MM.1S (cell line): Measurements from ENCODE around the gene ACOD1.

Experiments
- DNase-seq: peaks from one replicate; pipeline ENCODE4 v3.0.0-alpha.2; 2015
- H2AFZ ChIP-seq: fragments of 300-600 bp; sonication (generic); 2 replicates; pipeline ENCODE4 v1.6.0; 2016; ENCODE audit warnings: antibody characterized with exemption, low read length
- H3F3A ChIP-seq: fragments of 300-600 bp; sonication (generic); 2 replicates; pipeline ENCODE4 v1.6.1; 2016; ENCODE audit warnings: mild to moderate bottlenecking, antibody characterized with exemption, low read length, moderate library complexity, mixed read lengths; ENCODE audit not compliant: insufficient read depth
- H3K27ac ChIP-seq: fragments of 300-600 bp; sonication (generic); 2 replicates; pipeline ENCODE4 v1.5.1; 2016; ENCODE audit warnings: mild to moderate bottlenecking, low read length
- H3K27me3 ChIP-seq: fragments of 300-600 bp; sonication (generic); replicated peaks from 2 replicates; pipeline ENCODE4 v1.6.0; 2016; ENCODE audit warnings: low read length; ENCODE audit not compliant: insufficient read depth
- H3K36me3 ChIP-seq: fragments of 300-600 bp; sonication (generic); replicated peaks from 2 replicates; pipeline ENCODE4 v1.6.1; 2016; ENCODE audit warnings: mild to moderate bottlenecking, low read length, mixed read lengths; ENCODE audit not compliant: insufficient read depth
- H3K4me1 ChIP-seq: fragments of 300-600 bp; sonication (generic); 2 replicates; pipeline ENCODE4 v1.6.1; 2016; ENCODE audit warnings: low read length, mixed read lengths
- H3K4me2 ChIP-seq: fragments of 300-600 bp; sonication (generic); 2 replicates; pipeline ENCODE4 v1.6.0; 2016; ENCODE audit warnings: low read depth, low read length
- H3K4me3 ChIP-seq: fragments of 300-600 bp; sonication (generic); 2 replicates; pipeline ENCODE4 v1.5.1; 2016; ENCODE audit warnings: low read length, mixed read lengths
- H3K79me2 ChIP-seq: fragments of 300-600 bp; sonication (generic); 2 replicates; pipeline ENCODE4 v1.6.1; 2016; ENCODE audit warnings: mixed run types, low read length, mixed read lengths
- H3K9ac ChIP-seq: fragments of 300-600 bp; sonication (generic); 2 replicates; pipeline ENCODE4 v1.6.1; 2016; ENCODE audit warnings: low read length, mixed read lengths
- H3K9me2 ChIP-seq: fragments of 300-600 bp; sonication (generic); replicated peaks from 2 replicates; pipeline ENCODE4 v1.6.1; 2016; ENCODE audit warnings: mild to moderate bottlenecking, low read length, mixed read lengths; ENCODE audit not compliant: insufficient read depth
- H3K9me3 ChIP-seq: fragments of 300-600 bp; sonication (generic); replicated peaks from 2 replicates; pipeline ENCODE4 v1.6.1; 2016; ENCODE audit warnings: mild to moderate bottlenecking, low read length, mixed read lengths; ENCODE audit not compliant: insufficient read depth
- H4K20me1 ChIP-seq: fragments of 300-600 bp; sonication (generic); 2 replicates; pipeline ENCODE4 v1.6.1; 2016; ENCODE audit warnings: mild to moderate bottlenecking, low read length, moderate library complexity, mixed read lengths; ENCODE audit not compliant: insufficient read depth
- CTCF ChIP-seq: fragments of 300-600 bp; sonication (generic); IDR thresholded peaks from 2 replicates; pipeline ENCODE4 v1.5.1; 2016; ENCODE audit warnings: antibody characterized with exemption, low read length, mixed read lengths
- EZH2 ChIP-seq: fragments of 300-600 bp; sonication (generic); optimal IDR thresholded peaks from 2 replicates; pipeline ENCODE3; 2017; ENCODE audit warnings: low read depth, mild to moderate bottlenecking, antibody characterized with exemption, low read length, mixed read lengths
- EZH2phosphoT487 ChIP-seq: fragments of 300-600 bp; sonication (generic); IDR thresholded peaks from 2 replicates; pipeline ENCODE4 v1.6.1; 2018; ENCODE audit warnings: antibody characterized with exemption, low read length

Gene ACOD1

GRCh38 chr13:76904507-76904906, 43.8 kb upstream of the ACOD1 start:
- Histone ChIP-seq H3K4me1 (peaks cover 11% of the 10 kb centered on the region), H3K4me3 (no peak overlapping the region), H3K9me2 (no peaks in the 10 kb centered on the region), H4K20me1 (no peaks in the 10 kb centered on the region), H3K27ac (no peak overlapping the region), H3K9ac (no peak overlapping the region), H3K9me3 (no peaks in the 10 kb centered on the region), H2AFZ (no peak overlapping the region), H3K4me2 (no peak overlapping the region), H3K36me3 (no peaks in the 10 kb centered on the region), H3F3A (0 out of 2 replicates have a peak, but pooled peaks cover 3% of the 10 kb centered on the region), H3K27me3 (no peaks in the 10 kb centered on the region), H3K79me2 (no peaks in the 10 kb centered on the region)
- TF ChIP-seq EZH2 = no peak
- TF ChIP-seq EZH2phosphoT487 = no peak
- no peak for TF ChIP-seq CTCF
- no peak for DNase-seq

- no peak overlapping the region for H3K27ac ChIP-seq
- no peaks in the 10 kb centered on the region for H3K27me3 ChIP-seq
- H2AFZ ChIP-seq = no peak overlapping the region
- H4K20me1 ChIP-seq = no peaks in the 10 kb centered on the region
- no peak overlapping the region for H3K4me3 ChIP-seq
- no peaks in the 10 kb centered on the region for H3K9me2 ChIP-seq
- TF ChIP-seq EZH2 (no peak), CTCF (no peak), EZH2phosphoT487 (no peak)
- H3K79me2 ChIP-seq = no peaks in the 10 kb centered on the region
- H3K36me3 ChIP-seq = no peaks in the 10 kb centered on the region
- H3K9ac ChIP-seq = no peak overlapping the region
- no peaks in the 10 kb centered on the region for H3F3A ChIP-seq
- no peaks in the 10 kb centered on the region for H3K4me1 ChIP-seq
- no peaks in the 10 kb centered on the region for H3K9me3 ChIP-seq
- H3K4me2 ChIP-seq = no peak overlapping the region
- no peak for DNase-seq
Measured at GRCh38 chr13:76912476-76912875, 35.8 kb upstream of the ACOD1 start.

GRCh38 chr13:76913898-76914297, 34.4 kb upstream of the ACOD1 start:
- no peak overlapping the region for H3K9ac ChIP-seq
- no peaks in the 10 kb centered on the region for H3K36me3 ChIP-seq
- H3K9me3 ChIP-seq = no peaks in the 10 kb centered on the region
- H2AFZ ChIP-seq = no peak overlapping the region
- no peaks in the 10 kb centered on the region for H3F3A ChIP-seq
- no peaks in the 10 kb centered on the region for H3K4me1 ChIP-seq
- no peak overlapping the region for H3K4me2 ChIP-seq
- H3K27me3 ChIP-seq = no peaks in the 10 kb centered on the region
- DNase-seq = no peak
- no peaks in the 10 kb centered on the region for H3K79me2 ChIP-seq
- TF ChIP-seq CTCF (no peak), EZH2 (no peak), EZH2phosphoT487 (no peak)
- H3K27ac ChIP-seq = no peak overlapping the region
- no peak overlapping the region for H3K4me3 ChIP-seq
- H3K9me2 ChIP-seq = no peaks in the 10 kb centered on the region
- no peaks in the 10 kb centered on the region for H4K20me1 ChIP-seq
